GM20431 (cell line): ENCODE results near the gene TLCD4.
"Not testable (repeated sequence)": the region's sequence is repeated elsewhere in the genome, so short reads cannot be mapped to it uniquely, and the experiment has no call there.

Source experiments
- in situ Hi-C: fragments of 300-500 bp; cut with MseI, MboI; formaldehyde crosslinking; loops from one replicate; pipeline ENCODE4 v1.15.0; 2020; ENCODE audit warnings: low sequenced_read_pairs; ENCODE audit not compliant: unreplicated experiment

The TLCD4 gene

GRCh38 chr1:95139039-95139438 lies 21.9 kb downstream of the TLCD4 start:
- in situ Hi-C loops, result no loop called here

- in situ Hi-C loops, result no loop called here
These were observed 23.6 kb downstream of the TLCD4 start for GRCh38 chr1:95140791-95141190.

GRCh38 chr1:95145493-95145892 lies 28.3 kb downstream of the TLCD4 start:
- in situ Hi-C loops, result no loop called here

- in situ Hi-C loops, result no loop called here
These were observed 29.5 kb downstream of the TLCD4 start for GRCh38 chr1:95146637-95147036.

GRCh38 chr1:95154096-95154495 lies 36.9 kb downstream of the TLCD4 start:
- in situ Hi-C loops, result no loop called here

- in situ Hi-C loops, result not testable (repeated sequence)
These were observed 48.4 kb downstream of the TLCD4 start for GRCh38 chr1:95165569-95165968.
